A549 (cell line): Measurements from ENCODE around the gene VN1R5. TPM values are rescaled to one million over a fixed set of nuclear protein-coding genes. Genes with fewer than 3 reads are reported as not detected.

Experiments used
- ATAC-seq, 2 experiments: fragments of 200-7000 bp in 1 of 2; fragments of >200 bp in 1 of 2; cut with Nextera tagmentation in 1 of 2; cut with Tn5 transposase in 1 of 2; 3 replicates each; pipeline versions ENCODE4 v1.8.0 to v1.9.1; 2018 to 2020; ENCODE audit warnings: mild to moderate bottlenecking in 1 of 2, moderate library complexity in 1 of 2
- CTCF ChIA-PET: fragments of 300-600 bp; sonication (Branson Sonifier 250); formaldehyde crosslinking; extraction: SDS; loops from one replicate; lab custom pipeline; 2021; ENCODE audit warnings: antibody characterized with exemption, inconsistent platforms; lab: Yijun Ruan, JAX
- POLR2A ChIA-PET: fragments of 350-600 bp; formaldehyde crosslinking; extraction: SDS; loops from one replicate; lab custom pipeline; 2021; ENCODE audit warnings: antibody characterized with exemption, inconsistent platforms; lab: Yijun Ruan, JAX
- DNase-seq, 2 experiments: peaks; one replicate each; pipeline versions ENCODE4 v3.0.0 to v3.0.0-alpha.2; 2011 to 2016; ENCODE audit warnings: low read depth in 1 of 2, low spot score in 1 of 2
- FAIRE-seq: peaks from 2 replicates; lab custom pipeline; 2011; peaks lifted over from hg19 to GRCh38; lab: Jason Lieb, UNC
- H3K27ac ChIP-seq, 2 experiments: fragments of >200 bp; sonication (Bioruptor Twin); formaldehyde crosslinking; 3 replicates each; pipeline ENCODE4 v1.5.1; 2016 to 2017
- H3K4me1 ChIP-seq: fragments of >200 bp; sonication (Bioruptor Twin); formaldehyde crosslinking; 3 replicates; pipeline ENCODE4 v1.6.1; 2016
- H3K4me2 ChIP-seq: fragments of >200 bp; sonication (Bioruptor Twin); formaldehyde crosslinking; 3 replicates; pipeline ENCODE4 v1.6.1; 2016
- H3K4me3 ChIP-seq: fragments of >200 bp; sonication (Bioruptor Twin); formaldehyde crosslinking; 3 replicates; pipeline ENCODE4 v1.5.1; 2016
- H3K9me3 ChIP-seq: fragments of >200 bp; sonication (Bioruptor Twin); formaldehyde crosslinking; 3 replicates; pipeline ENCODE4 v1.6.1; 2016
- ATOH8 ChIP-seq: fragments of 250-450 bp; sonication (Bioruptor Pico); IDR thresholded peaks from 2 replicates; pipeline ENCODE4 v1.5.0; 2020; ENCODE audit warnings: low read depth, mild to moderate bottlenecking, moderate library complexity
- BCL3 ChIP-seq: fragments of >200 bp; sonication (Bioruptor Twin); formaldehyde crosslinking; IDR thresholded peaks from 3 replicates; pipeline ENCODE4 v1.6.1; 2016
- CTCF ChIP-seq: fragments of >200 bp; sonication (Bioruptor Twin); formaldehyde crosslinking; IDR thresholded peaks from 3 replicates; pipeline ENCODE4 v1.5.1; 2016
- E2F6 ChIP-seq: IDR thresholded peaks from 2 replicates; pipeline ENCODE4 v1.6.1; 2012; ENCODE audit warnings: low read depth, borderline replicate concordance
- EHF ChIP-seq: fragments of 250-450 bp; sonication (Bioruptor Pico); IDR thresholded peaks from 2 replicates; pipeline ENCODE4 v1.5.0; 2020; ENCODE audit warnings: mild to moderate bottlenecking
- EP300 ChIP-seq, 2 experiments: fragments of >200 bp; sonication (Bioruptor Twin); formaldehyde crosslinking; IDR thresholded peaks; 2 replicates in 1 of 2; 3 replicates in 1 of 2; pipeline ENCODE4 v1.6.1; 2016 to 2017
- ESRRA ChIP-seq: fragments of 150-350 bp; IDR thresholded peaks from 2 replicates; pipeline ENCODE4 v1.6.1; 2014; ENCODE audit warnings: mild to moderate bottlenecking, low read length, borderline replicate concordance
- FOSB ChIP-seq: fragments of 250-450 bp; sonication (Bioruptor Pico); IDR thresholded peaks from 2 replicates; pipeline ENCODE4 v1.5.0; 2020; ENCODE audit warnings: mild to moderate bottlenecking, moderate library complexity
- FOSL2 ChIP-seq, 2 experiments: fragments of 450-650 bp in 1 of 2; fragments of >200 bp in 1 of 2; sonication (Bioruptor Twin) in 1 of 2; formaldehyde crosslinking; IDR thresholded peaks; 2 replicates each; pipeline versions ENCODE4 v1.5.0 to v1.6.1; 2016 to 2020; ENCODE audit warnings: mild to moderate bottlenecking in 1 of 2, moderate library complexity in 1 of 2
- HEYL ChIP-seq: fragments of 250-450 bp; sonication (Bioruptor Pico); IDR thresholded peaks from 2 replicates; pipeline ENCODE4 v1.8.0; 2021; ENCODE audit warnings: mild to moderate bottlenecking, moderate library complexity
- HOXB5 ChIP-seq: fragments of 250-450 bp; sonication (Bioruptor Pico); IDR thresholded peaks from 2 replicates; pipeline ENCODE4 v1.5.0; 2020; ENCODE audit warnings: mild to moderate bottlenecking, moderate library complexity
- JUN ChIP-seq, 2 experiments: fragments of >200 bp; sonication (Bioruptor Twin); formaldehyde crosslinking; IDR thresholded peaks; 2 replicates in 1 of 2; 3 replicates in 1 of 2; pipeline ENCODE4 v1.6.1; 2016 to 2017
- JUNB ChIP-seq: fragments of >200 bp; sonication (Bioruptor Twin); formaldehyde crosslinking; IDR thresholded peaks from 2 replicates; pipeline ENCODE4 v1.6.1; 2016
- NPAS2 ChIP-seq: fragments of 250-450 bp; sonication (Bioruptor Pico); IDR thresholded peaks from 2 replicates; pipeline ENCODE4 v1.8.0; 2022; ENCODE audit warnings: mild to moderate bottlenecking, moderate library complexity, borderline replicate concordance
- NR3C1 ChIP-seq: fragments of >200 bp; sonication (Bioruptor Twin); formaldehyde crosslinking; IDR thresholded peaks from 3 replicates; pipeline ENCODE4 v1.6.1; 2017
- RARB ChIP-seq: fragments of 250-450 bp; sonication (Bioruptor Pico); IDR thresholded peaks from 2 replicates; pipeline ENCODE4 v1.8.0; 2021; ENCODE audit warnings: mild to moderate bottlenecking, moderate library complexity
- RCOR1 ChIP-seq: fragments of 150-350 bp; IDR thresholded peaks from 2 replicates; pipeline ENCODE4 v1.6.1; 2014; ENCODE audit warnings: antibody characterized with exemption, low read length, low read depth
- REST ChIP-seq: fragments of 200-600 bp; sonication (generic); IDR thresholded peaks from 2 replicates; pipeline ENCODE4 v1.6.1; 2016; ENCODE audit warnings: antibody characterized with exemption, mild to moderate bottlenecking, moderate library complexity
- RFX5 ChIP-seq: fragments of 450-650 bp; IDR thresholded peaks from 2 replicates; pipeline ENCODE4 v1.7.1; 2014; ENCODE audit warnings: antibody characterized with exemption, mild to moderate bottlenecking, moderate library complexity
- SREBF2 ChIP-seq: fragments of 450-650 bp; IDR thresholded peaks from 2 replicates; pipeline ENCODE4 v1.6.1; 2014; ENCODE audit warnings: mild to moderate bottlenecking, moderate library complexity
- TFCP2L1 ChIP-seq: fragments of 250-450 bp; sonication (Bioruptor Pico); IDR thresholded peaks from 2 replicates; pipeline ENCODE4 v1.5.0; 2021; ENCODE audit warnings: mild to moderate bottlenecking
- ZSCAN20 ChIP-seq: fragments of 250-450 bp; sonication (Bioruptor Pico); IDR thresholded peaks from 2 replicates; pipeline ENCODE4 v1.8.0; 2022; ENCODE audit warnings: mild to moderate bottlenecking, moderate library complexity
- WGBS: methylation state at CpG from one replicate; pipeline ENCODE4 v1.1.6; 2017; ENCODE audit errors: missing lambda C conversion rate; 5-methylcytosine and 5-hydroxymethylcytosine counted together
- polyA plus RNA-seq, 4 experiments: library from polyadenylated mRNA; depleted of rRNA in 3 of 4; stranded (reverse); fragments of >200 nt; fragmentation: RNase III in 1 of 4; extraction: RNeasy Plus Mini Kit Qiagen cat#74134 plus additional on column Dnase treatment in 1 of 4; gene quantifications; 2 replicates in 3 of 4; 3 replicates in 1 of 4; pipeline ENCODE4 v1.2.3, GENCODE V29; 2011 to 2017

The VN1R5 gene
- polyA plus RNA-seq, 2 of the 4 experiments (the other 2 are of a cell fraction), result not detected

- TF ChIP-seq EHF (CRISPR knock-in tag), result no peak
- TF ChIP-seq CTCF, result no peak
- TF ChIP-seq E2F6, result no peak
- TF ChIP-seq ZSCAN20 (CRISPR knock-in tag), result no peak
- TF ChIP-seq TFCP2L1 (CRISPR knock-in tag), result no peak
- no peak for TF ChIP-seq RFX5
- TF ChIP-seq, all 56 proteins: peak for 0
- Histone ChIP-seq H3K27ac (no peak overlapping the region), H3K4me1 (no peaks in the 10 kb centered on the region), H3K4me3 (no peak overlapping the region), H3K9me3 (peaks cover 11% of the 10 kb centered on the region; the same call in 1 of the 3 replicates), H3K4me2 (no peak overlapping the region)
- DNase-seq, result no peak
- POLR2A ChIA-PET, result no interaction called here
- no peak for FAIRE-seq
- CTCF ChIA-PET, result no interaction called here
- ATAC-seq, result no peak
Measured at GRCh38 chr1:247224822-247225221, 31.1 kb upstream of the VN1R5 start.

GRCh38 chr1:247228133-247228532, 27.7 kb upstream of the VN1R5 start:
- 3% methylated on average over 3 of the region's 3 CpGs for WGBS
- no peak overlapping the region for H3K4me2 ChIP-seq
- POLR2A ChIA-PET, result no interaction called here
- H3K9me3 ChIP-seq, result peaks cover 15% of the 10 kb centered on the region; the same call in 2 of the 3 replicates
- no peak overlapping the region for H3K4me3 ChIP-seq
- ATAC-seq (no peak), DNase-seq (no peak), FAIRE-seq (no peak)
- no peak for TF ChIP-seq EP300 (IDR thresholded peaks at IDR 0.05)
- no peak for TF ChIP-seq FOSL2 (IDR thresholded peaks at IDR 0.05)
- TF ChIP-seq FOSL2 (CRISPR knock-in tag; IDR thresholded peaks at IDR 0.05), result no peak
- no peak for TF ChIP-seq RARB (CRISPR knock-in tag)
- no peak for TF ChIP-seq SREBF2
- CTCF ChIA-PET, result no interaction called here
- no peaks in the 10 kb centered on the region for H3K4me1 ChIP-seq
- no peak overlapping the region for H3K27ac ChIP-seq

- TF ChIP-seq JUN (IDR thresholded peaks at IDR 0.05) (no peak), EHF (CRISPR knock-in tag) (no peak), JUNB (no peak), ATOH8 (no peak), RFX5 (no peak), NPAS2 (CRISPR knock-in tag) (no peak), REST (no peak), HEYL (CRISPR knock-in tag) (no peak), FOSB (no peak), HOXB5 (CRISPR knock-in tag) (no peak), BCL3 (no peak), RCOR1 (no peak), ESRRA (no peak), NR3C1 (no peak)
- 8% methylated on average over 2 of the region's 2 CpGs for WGBS
- Histone ChIP-seq H3K4me3 (no peak overlapping the region), H3K4me2 (no peak overlapping the region), H3K9me3 (peaks cover 3% of the 10 kb centered on the region; the same call in 1 of the 3 replicates), H3K4me1 (no peaks in the 10 kb centered on the region), H3K27ac (no peak overlapping the region)
- CTCF ChIA-PET, result no interaction called here
- POLR2A ChIA-PET, result no interaction called here
- no peak for ATAC-seq
- DNase-seq, result no peak
- peak; percentile 13 for FAIRE-seq
Measured at GRCh38 chr1:247241691-247242090, 14.2 kb upstream of the VN1R5 start.
